ENCODE measurements around the gene FBRSL1. TPM values are rescaled to one million over a fixed set of nuclear protein-coding genes. Genes with fewer than 3 reads are reported as not detected.

The FBRSL1 gene
- total RNA-seq, 4 donors from 2014 or later = 14.4 to 28.1 (median 18.5) TPM

DNA sequence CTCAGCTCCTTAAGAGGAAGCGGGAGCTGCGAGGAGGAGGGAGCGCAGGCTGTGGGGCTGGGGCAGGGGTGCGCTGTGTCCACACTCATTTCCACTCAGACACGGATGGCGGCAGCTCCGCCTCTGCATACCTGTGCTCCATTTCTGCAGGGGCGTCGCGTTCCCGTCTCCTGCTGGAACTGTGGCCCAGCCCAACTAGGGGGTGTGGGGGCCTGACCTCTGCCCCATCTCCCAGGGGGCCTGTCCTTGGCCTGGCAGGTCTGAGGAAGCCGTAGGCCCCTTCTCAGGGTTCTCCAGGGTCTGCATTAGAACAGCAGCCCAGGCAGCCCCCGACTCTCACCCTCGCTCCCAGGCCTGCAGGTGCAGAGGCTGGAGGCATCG lies 31.2 kb downstream of the FBRSL1 start:
- Histone ChIP-seq H3K9me3 (peaks cover 0 to 4% (median 0%) of the 10 kb centered on the region in 4 donors), H3K27ac (replicated peaks in 1 of 4) (no peak overlapping the region), H3K4me1 (peaks cover 20 to 46% (median 30%) of the 10 kb centered on the region in 4 donors), H3K36me3 (peaks cover 5 to 33% (median 24%) of the 10 kb centered on the region in 4 donors), H3K4me3 (no peak overlapping the region), H3K27me3 (no peaks in the 10 kb centered on the region)
- DNase-seq (ENCODE audit: extremely low spot score) = no peak
- intact Hi-C loops (cut with DNase I) = loop anchor here (5.0 kb wide), 1 partner anchor 104 kb away; no protein-coding TSS in a partner anchor
- TF ChIP-seq POLR2A (IDR thresholded peaks at IDR 0.05; ENCODE audit: low read depth) (no peak), POLR2AphosphoS5 (IDR thresholded peaks at IDR 0.05) (no peak), EP300 (IDR thresholded peaks at IDR 0.05) (no peak)
- TF ChIP-seq, protein P1, sequence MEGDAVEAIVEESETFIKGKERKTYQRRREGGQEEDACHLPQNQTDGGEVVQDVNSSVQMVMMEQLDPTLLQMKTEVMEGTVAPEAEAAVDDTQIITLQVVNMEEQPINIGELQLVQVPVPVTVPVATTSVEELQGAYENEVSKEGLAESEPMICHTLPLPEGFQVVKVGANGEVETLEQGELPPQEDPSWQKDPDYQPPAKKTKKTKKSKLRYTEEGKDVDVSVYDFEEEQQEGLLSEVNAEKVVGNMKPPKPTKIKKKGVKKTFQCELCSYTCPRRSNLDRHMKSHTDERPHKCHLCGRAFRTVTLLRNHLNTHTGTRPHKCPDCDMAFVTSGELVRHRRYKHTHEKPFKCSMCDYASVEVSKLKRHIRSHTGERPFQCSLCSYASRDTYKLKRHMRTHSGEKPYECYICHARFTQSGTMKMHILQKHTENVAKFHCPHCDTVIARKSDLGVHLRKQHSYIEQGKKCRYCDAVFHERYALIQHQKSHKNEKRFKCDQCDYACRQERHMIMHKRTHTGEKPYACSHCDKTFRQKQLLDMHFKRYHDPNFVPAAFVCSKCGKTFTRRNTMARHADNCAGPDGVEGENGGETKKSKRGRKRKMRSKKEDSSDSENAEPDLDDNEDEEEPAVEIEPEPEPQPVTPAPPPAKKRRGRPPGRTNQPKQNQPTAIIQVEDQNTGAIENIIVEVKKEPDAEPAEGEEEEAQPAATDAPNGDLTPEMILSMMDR (IDR thresholded peaks at IDR 0.05) = no peak
- 88% methylated on average over 5 of the region's 15 CpGs for WGBS

DNA sequence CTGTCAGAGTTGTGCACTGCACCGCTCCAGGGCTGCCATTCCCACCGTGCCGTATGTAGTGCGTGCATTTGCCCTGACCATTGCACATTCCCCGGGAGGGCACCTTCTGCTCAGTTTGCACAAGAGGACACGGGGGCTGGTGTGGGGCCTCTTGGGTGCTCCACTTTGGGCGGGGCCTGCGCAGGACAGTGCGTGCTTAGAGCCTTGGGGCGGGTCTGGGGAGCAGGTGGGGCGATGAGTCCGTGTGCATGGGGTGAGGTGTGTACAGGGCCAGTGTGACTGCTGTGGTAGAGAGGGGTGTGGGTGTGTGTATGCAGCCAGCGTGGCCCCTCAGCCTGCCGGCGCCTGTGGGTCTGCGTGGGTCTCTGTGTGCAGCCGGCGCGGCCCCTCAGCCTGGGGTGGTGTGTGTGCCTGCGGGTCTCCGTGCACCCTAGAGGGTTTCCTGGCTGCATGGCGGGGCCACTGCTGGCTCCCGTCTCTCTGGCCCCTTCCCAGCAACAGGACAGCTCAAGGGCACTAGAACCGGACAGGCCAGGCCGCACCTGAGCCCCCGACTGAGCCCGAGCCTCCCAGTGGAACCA lies 31.9 kb downstream of the FBRSL1 start:
- no peaks in the 10 kb centered on the region for H3K27me3 ChIP-seq
- H3K4me1 ChIP-seq = peaks cover 20 to 46% (median 30%) of the 10 kb centered on the region in 4 donors
- H3K4me3 ChIP-seq = no peak overlapping the region
- H3K36me3 ChIP-seq = peaks cover 5 to 33% (median 27%) of the 10 kb centered on the region in 4 donors
- TF ChIP-seq POLR2AphosphoS5 (IDR thresholded peaks at IDR 0.05) = no peak
- no peak for TF ChIP-seq POLR2A (IDR thresholded peaks at IDR 0.05; ENCODE audit: low read depth)
- TF ChIP-seq EP300 (IDR thresholded peaks at IDR 0.05) = no peak
- TF ChIP-seq, protein P1 (IDR thresholded peaks at IDR 0.05) = no peak
- no peak overlapping the region for H3K27ac ChIP-seq (replicated peaks in 1 of 4)
- no peak for DNase-seq (ENCODE audit: extremely low spot score)
- 100% methylated on average over 8 of the region's 27 CpGs for WGBS
- H3K9me3 ChIP-seq = no peaks in the 10 kb centered on the region
- intact Hi-C loops (cut with DNase I) = loop anchor here (5.0 kb wide), 1 partner anchor 105 kb away; no protein-coding TSS in a partner anchor

DNA sequence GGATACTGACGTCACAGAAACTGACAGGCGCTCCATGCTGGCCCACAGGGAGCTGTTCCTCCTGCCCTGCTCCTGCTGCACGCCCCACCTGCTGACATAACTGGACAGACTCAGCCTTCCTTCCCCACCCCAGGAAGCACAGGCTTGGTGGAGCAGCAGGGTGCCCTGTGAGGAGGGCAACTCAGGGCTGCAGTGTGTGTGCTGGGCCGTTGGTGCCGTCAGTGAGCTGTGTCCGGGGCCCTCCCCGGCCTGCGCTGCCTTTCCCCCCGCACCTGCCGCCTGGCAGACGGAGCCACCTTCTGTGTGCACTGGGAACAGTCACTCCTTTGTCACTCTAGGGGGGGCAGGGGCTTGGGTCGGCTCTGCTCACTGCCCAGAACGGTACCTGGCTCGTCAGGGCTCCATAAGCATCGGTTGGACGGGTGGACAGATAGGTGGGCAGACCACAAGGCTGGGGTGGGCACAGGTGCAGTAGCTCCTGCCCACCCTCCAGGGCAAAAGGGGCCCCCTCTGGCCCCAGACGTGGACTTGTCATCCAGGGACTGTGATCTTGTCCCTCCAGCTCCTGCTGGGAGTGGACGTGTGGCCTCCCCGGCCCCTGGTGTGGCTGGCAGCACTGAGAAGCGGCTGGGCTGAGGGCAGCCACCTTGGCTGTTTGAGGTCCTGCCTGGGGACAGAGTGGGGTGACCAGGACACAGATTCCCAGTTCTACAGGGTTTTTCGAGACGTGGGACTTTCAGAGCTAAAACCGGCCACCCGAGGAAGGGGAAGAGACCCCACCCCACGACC lies 32.8 kb downstream of the FBRSL1 start:
- H3K4me3 ChIP-seq = no peak overlapping the region
- no peaks in the 10 kb centered on the region for H3K27me3 ChIP-seq
- H3K36me3 ChIP-seq = peaks cover 0 to 37% (median 27%) of the 10 kb centered on the region in 4 donors
- intact Hi-C loops (cut with DNase I) = loop anchor here (5.0 kb wide), 1 partner anchor 105 kb away; no protein-coding TSS in a partner anchor
- H3K4me1 ChIP-seq = peaks cover 20 to 46% (median 30%) of the 10 kb centered on the region in 4 donors
- DNase-seq (ENCODE audit: extremely low spot score) = no peak
- H3K27ac ChIP-seq (replicated peaks in 1 of 4) = no peak overlapping the region
- no peaks in the 10 kb centered on the region for H3K9me3 ChIP-seq
- 89% methylated on average over 23 of the region's 25 CpGs for WGBS
- TF ChIP-seq EP300 (IDR thresholded peaks at IDR 0.05) (no peak), POLR2A (IDR thresholded peaks at IDR 0.05; ENCODE audit: low read depth) (no peak), POLR2AphosphoS5 (IDR thresholded peaks at IDR 0.05) (no peak)
- TF ChIP-seq, protein P1 (IDR thresholded peaks at IDR 0.05) = no peak

DNA sequence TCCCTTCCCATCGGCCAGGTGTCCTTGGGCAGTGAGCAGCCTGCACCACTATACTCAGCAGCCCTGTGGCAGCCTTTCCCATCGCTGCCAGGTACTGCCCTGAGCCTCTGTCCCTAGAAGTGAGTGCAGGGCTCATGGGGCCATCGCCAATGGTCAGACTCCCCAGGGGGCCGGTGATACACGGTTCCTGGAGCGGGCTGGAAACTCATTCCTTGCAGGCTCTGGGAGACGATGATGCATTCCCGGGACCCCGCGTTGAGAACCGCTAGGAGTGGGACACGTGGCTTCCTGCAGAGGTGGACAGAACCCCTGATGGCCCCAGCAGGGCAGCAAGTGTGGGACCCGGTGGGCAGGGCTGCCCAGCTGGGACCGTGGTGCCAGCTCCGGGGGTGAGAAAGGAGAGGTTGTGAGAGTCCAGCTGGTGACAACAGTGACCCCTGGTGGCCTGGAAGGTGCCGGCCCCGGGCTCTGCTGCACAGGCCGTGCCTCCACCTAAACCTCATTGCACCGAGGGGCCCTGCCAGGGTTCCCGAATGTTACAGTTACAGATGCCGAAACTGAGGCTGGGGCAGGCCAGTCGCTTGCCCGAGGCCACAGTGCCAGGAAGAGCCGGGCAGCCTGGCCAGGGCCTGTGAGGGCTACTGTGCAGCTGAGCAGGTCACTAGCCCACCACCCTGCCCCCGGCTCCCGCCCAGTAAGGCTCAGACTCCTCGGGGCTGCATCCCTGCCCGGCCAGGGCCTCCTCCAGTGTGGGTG lies 33.8 kb downstream of the FBRSL1 start:
- Histone ChIP-seq H3K4me1 (peaks cover 20 to 46% (median 30%) of the 10 kb centered on the region in 4 donors), H3K4me3 (no peak overlapping the region), H3K36me3 (peaks cover 0 to 33% (median 25%) of the 10 kb centered on the region in 4 donors), H3K27me3 (no peaks in the 10 kb centered on the region), H3K27ac (replicated peaks in 1 of 4) (no peak overlapping the region), H3K9me3 (no peaks in the 10 kb centered on the region)
- no peak for DNase-seq (ENCODE audit: extremely low spot score)
- 46% methylated on average over 5 of the region's 28 CpGs for WGBS
- TF ChIP-seq POLR2AphosphoS5 (IDR thresholded peaks at IDR 0.05) = no peak
- TF ChIP-seq, protein P1 (IDR thresholded peaks at IDR 0.05) = peak; percentile 72 to 86 (median 73)
- intact Hi-C loops (cut with DNase I) = loop anchor here (5.0 kb wide), 1 partner anchor 106 kb away; no protein-coding TSS in a partner anchor

All from esophagus muscularis mucosa (tissue), 4 donors.